Measurements from ENCODE around the gene OR8D4. TPM values are rescaled to one million over a fixed set of nuclear protein-coding genes. Genes with fewer than 3 reads are reported as not detected.

The OR8D4 gene
- total RNA-seq, 1 experiment from 2014 or later = not detected

GRCh38 chr11:123892031-123892430 is 9.9 kb upstream of the OR8D4 start:
- H3K36me3 ChIP-seq (ENCODE audit: insufficient read depth, low read length) = no peaks in the 10 kb centered on the region
- no peaks in the 10 kb centered on the region for H3K4me1 ChIP-seq (ENCODE audit: low read length)
- no peaks in the 10 kb centered on the region for H3K9me3 ChIP-seq (ENCODE audit: low read length)
- no peaks in the 10 kb centered on the region for H3K79me2 ChIP-seq (ENCODE audit: low read length)
- no peaks in the 10 kb centered on the region for H4K20me1 ChIP-seq (ENCODE audit: insufficient read depth, low read depth, low read length)
- no peak overlapping the region for H2AFZ ChIP-seq (ENCODE audit: low read length)
- H3K27me3 ChIP-seq (ENCODE audit: low read length) = no peaks in the 10 kb centered on the region
- no peak overlapping the region for H3K4me3 ChIP-seq (ENCODE audit: low read length)
- H3K27ac ChIP-seq (ENCODE audit: low read length) = no peak overlapping the region
- H3K9ac ChIP-seq (ENCODE audit: low read length) = no peak overlapping the region
- H3K4me2 ChIP-seq (ENCODE audit: low read depth, low read length, poor library complexity, severe bottlenecking) = no peak overlapping the region
- no peak for DNase-seq
- no peaks in the 10 kb centered on the region for H3K9me2 ChIP-seq (replicated peaks; ENCODE audit: insufficient read depth, low read length)

- H2AFZ ChIP-seq (ENCODE audit: low read length) = no peak overlapping the region
- H3K27ac ChIP-seq (ENCODE audit: low read length) = no peak overlapping the region
- H3K9ac ChIP-seq (ENCODE audit: low read length) = no peak overlapping the region
- no peak overlapping the region for H3K4me2 ChIP-seq (ENCODE audit: low read depth, low read length, poor library complexity, severe bottlenecking)
- no peaks in the 10 kb centered on the region for H4K20me1 ChIP-seq (ENCODE audit: insufficient read depth, low read depth, low read length)
- H3K36me3 ChIP-seq (ENCODE audit: insufficient read depth, low read length) = no peaks in the 10 kb centered on the region
- H3K4me3 ChIP-seq (ENCODE audit: low read length) = no peak overlapping the region
- no peaks in the 10 kb centered on the region for H3K9me2 ChIP-seq (replicated peaks; ENCODE audit: insufficient read depth, low read length)
- H3K27me3 ChIP-seq (ENCODE audit: low read length) = no peaks in the 10 kb centered on the region
- H3K79me2 ChIP-seq (ENCODE audit: low read length) = no peaks in the 10 kb centered on the region
- DNase-seq = no peak
- no peaks in the 10 kb centered on the region for H3K9me3 ChIP-seq (ENCODE audit: low read length)
- no peaks in the 10 kb centered on the region for H3K4me1 ChIP-seq (ENCODE audit: low read length)
Observed at GRCh38 chr11:123899792-123900191, 2.2 kb upstream of the OR8D4 start.

- Histone ChIP-seq H3K27ac (ENCODE audit: low read length) (no peak overlapping the region), H3K4me3 (ENCODE audit: low read length) (no peak overlapping the region), H2AFZ (ENCODE audit: low read length) (no peak overlapping the region), H3K4me1 (ENCODE audit: low read length) (no peaks in the 10 kb centered on the region), H4K20me1 (ENCODE audit: insufficient read depth, low read depth, low read length) (no peaks in the 10 kb centered on the region), H3K79me2 (ENCODE audit: low read length) (no peaks in the 10 kb centered on the region), H3K27me3 (ENCODE audit: low read length) (no peaks in the 10 kb centered on the region), H3K36me3 (ENCODE audit: insufficient read depth, low read length) (no peaks in the 10 kb centered on the region), H3K9ac (ENCODE audit: low read length) (no peak overlapping the region), H3K9me3 (ENCODE audit: low read length) (no peaks in the 10 kb centered on the region), H3K9me2 (replicated peaks; ENCODE audit: insufficient read depth, low read length) (no peaks in the 10 kb centered on the region), H3K4me2 (ENCODE audit: low read depth, low read length, poor library complexity, severe bottlenecking) (no peak overlapping the region)
- no peak for DNase-seq
Observed at GRCh38 chr11:123903932-123904331, 2.0 kb downstream of the OR8D4 start.

- no peak overlapping the region for H3K4me3 ChIP-seq (ENCODE audit: low read length)
- no peaks in the 10 kb centered on the region for H3K4me1 ChIP-seq (ENCODE audit: low read length)
- H3K36me3 ChIP-seq (ENCODE audit: insufficient read depth, low read length) = no peaks in the 10 kb centered on the region
- no peaks in the 10 kb centered on the region for H4K20me1 ChIP-seq (ENCODE audit: insufficient read depth, low read depth, low read length)
- H3K4me2 ChIP-seq (ENCODE audit: low read depth, low read length, poor library complexity, severe bottlenecking) = no peak overlapping the region
- no peak overlapping the region for H3K9ac ChIP-seq (ENCODE audit: low read length)
- no peaks in the 10 kb centered on the region for H3K9me2 ChIP-seq (replicated peaks; ENCODE audit: insufficient read depth, low read length)
- no peak overlapping the region for H3K27ac ChIP-seq (ENCODE audit: low read length)
- no peak for DNase-seq
- no peak overlapping the region for H2AFZ ChIP-seq (ENCODE audit: low read length)
- H3K79me2 ChIP-seq (ENCODE audit: low read length) = no peaks in the 10 kb centered on the region
- no peaks in the 10 kb centered on the region for H3K27me3 ChIP-seq (ENCODE audit: low read length)
- no peaks in the 10 kb centered on the region for H3K9me3 ChIP-seq (ENCODE audit: low read length)
Observed at GRCh38 chr11:123904932-123905331, 3.0 kb downstream of the OR8D4 start.

- Histone ChIP-seq H3K4me3 (ENCODE audit: low read length) (no peak overlapping the region), H3K9me3 (ENCODE audit: low read length) (no peaks in the 10 kb centered on the region), H3K4me1 (ENCODE audit: low read length) (no peaks in the 10 kb centered on the region), H3K79me2 (ENCODE audit: low read length) (no peaks in the 10 kb centered on the region), H3K4me2 (ENCODE audit: low read depth, low read length, poor library complexity, severe bottlenecking) (no peak overlapping the region), H4K20me1 (ENCODE audit: insufficient read depth, low read depth, low read length) (no peaks in the 10 kb centered on the region), H2AFZ (ENCODE audit: low read length) (no peak overlapping the region), H3K27me3 (ENCODE audit: low read length) (no peaks in the 10 kb centered on the region), H3K9me2 (replicated peaks; ENCODE audit: insufficient read depth, low read length) (no peaks in the 10 kb centered on the region), H3K9ac (ENCODE audit: low read length) (no peak overlapping the region), H3K36me3 (ENCODE audit: insufficient read depth, low read length) (no peaks in the 10 kb centered on the region), H3K27ac (ENCODE audit: low read length) (no peak overlapping the region)
- no peak for DNase-seq
Observed at GRCh38 chr11:123905826-123906225, 3.9 kb downstream of the OR8D4 start.

- H3K36me3 ChIP-seq (ENCODE audit: insufficient read depth, low read length) = no peaks in the 10 kb centered on the region
- H3K4me3 ChIP-seq (ENCODE audit: low read length) = no peak overlapping the region
- H3K79me2 ChIP-seq (ENCODE audit: low read length) = no peaks in the 10 kb centered on the region
- H3K27ac ChIP-seq (ENCODE audit: low read length) = no peak overlapping the region
- no peak overlapping the region for H3K9ac ChIP-seq (ENCODE audit: low read length)
- no peaks in the 10 kb centered on the region for H3K27me3 ChIP-seq (ENCODE audit: low read length)
- H4K20me1 ChIP-seq (ENCODE audit: insufficient read depth, low read depth, low read length) = no peaks in the 10 kb centered on the region
- H3K9me3 ChIP-seq (ENCODE audit: low read length) = no peaks in the 10 kb centered on the region
- no peak overlapping the region for H2AFZ ChIP-seq (ENCODE audit: low read length)
- H3K4me2 ChIP-seq (ENCODE audit: low read depth, low read length, poor library complexity, severe bottlenecking) = no peak overlapping the region
- no peaks in the 10 kb centered on the region for H3K9me2 ChIP-seq (replicated peaks; ENCODE audit: insufficient read depth, low read length)
- no peaks in the 10 kb centered on the region for H3K4me1 ChIP-seq (ENCODE audit: low read length)
- no peak for DNase-seq
Observed at GRCh38 chr11:123920943-123921342, 19.0 kb downstream of the OR8D4 start.

- H4K20me1 ChIP-seq (ENCODE audit: insufficient read depth, low read depth, low read length) = no peaks in the 10 kb centered on the region
- H3K9me3 ChIP-seq (ENCODE audit: low read length) = no peaks in the 10 kb centered on the region
- H2AFZ ChIP-seq (ENCODE audit: low read length) = no peak overlapping the region
- no peaks in the 10 kb centered on the region for H3K9me2 ChIP-seq (replicated peaks; ENCODE audit: insufficient read depth, low read length)
- no peaks in the 10 kb centered on the region for H3K79me2 ChIP-seq (ENCODE audit: low read length)
- no peak overlapping the region for H3K27ac ChIP-seq (ENCODE audit: low read length)
- H3K36me3 ChIP-seq (ENCODE audit: insufficient read depth, low read length) = no peaks in the 10 kb centered on the region
- no peaks in the 10 kb centered on the region for H3K4me1 ChIP-seq (ENCODE audit: low read length)
- H3K9ac ChIP-seq (ENCODE audit: low read length) = no peak overlapping the region
- DNase-seq = no peak
- no peak overlapping the region for H3K4me3 ChIP-seq (ENCODE audit: low read length)
- no peak overlapping the region for H3K4me2 ChIP-seq (ENCODE audit: low read depth, low read length, poor library complexity, severe bottlenecking)
- H3K27me3 ChIP-seq (ENCODE audit: low read length) = no peaks in the 10 kb centered on the region
Observed at GRCh38 chr11:123924027-123924426, 22.1 kb downstream of the OR8D4 start.

GRCh38 chr11:123939317-123939716 is 37.4 kb downstream of the OR8D4 start, which contains the start of gene OR4D5:
TSS of gene OR4D5 (plus strand) at chr11:123939617. CDS start at chr11:123939617, 0 bp downstream.
- no peaks in the 10 kb centered on the region for H3K36me3 ChIP-seq (ENCODE audit: insufficient read depth, low read length)
- H3K9me3 ChIP-seq (ENCODE audit: low read length) = no peaks in the 10 kb centered on the region
- H4K20me1 ChIP-seq (ENCODE audit: insufficient read depth, low read depth, low read length) = no peaks in the 10 kb centered on the region
- H3K9ac ChIP-seq (ENCODE audit: low read length) = no peak within 1 kb of the TSS
- H3K27ac ChIP-seq (ENCODE audit: low read length) = no peak within 1 kb of the TSS
- H3K79me2 ChIP-seq (ENCODE audit: low read length) = no peaks in the 10 kb centered on the region
- no peak within 1 kb of the TSS for H2AFZ ChIP-seq (ENCODE audit: low read length)
- H3K4me3 ChIP-seq (ENCODE audit: low read length) = no peak within 1 kb of the TSS
- H3K27me3 ChIP-seq (ENCODE audit: low read length) = no peaks in the 10 kb centered on the region
- no peaks in the 10 kb centered on the region for H3K4me1 ChIP-seq (ENCODE audit: low read length)
- H3K9me2 ChIP-seq (replicated peaks; ENCODE audit: insufficient read depth, low read length) = no peaks in the 10 kb centered on the region
- no peak within 1 kb of the TSS for H3K4me2 ChIP-seq (ENCODE audit: low read depth, low read length, poor library complexity, severe bottlenecking)
- DNase-seq = no peak

GRCh38 chr11:123942413-123942812 is 40.4 kb downstream of the OR8D4 start:
- Histone ChIP-seq H4K20me1 (ENCODE audit: insufficient read depth, low read depth, low read length) (no peaks in the 10 kb centered on the region), H2AFZ (ENCODE audit: low read length) (no peak overlapping the region), H3K4me3 (ENCODE audit: low read length) (no peak overlapping the region), H3K27ac (ENCODE audit: low read length) (no peak overlapping the region), H3K27me3 (ENCODE audit: low read length) (no peaks in the 10 kb centered on the region), H3K4me1 (ENCODE audit: low read length) (no peaks in the 10 kb centered on the region), H3K9me2 (replicated peaks; ENCODE audit: insufficient read depth, low read length) (no peaks in the 10 kb centered on the region), H3K36me3 (ENCODE audit: insufficient read depth, low read length) (no peaks in the 10 kb centered on the region), H3K9me3 (ENCODE audit: low read length) (no peaks in the 10 kb centered on the region), H3K4me2 (ENCODE audit: low read depth, low read length, poor library complexity, severe bottlenecking) (no peak overlapping the region), H3K9ac (ENCODE audit: low read length) (no peak overlapping the region), H3K79me2 (ENCODE audit: low read length) (no peaks in the 10 kb centered on the region)
- DNase-seq = no peak
